GM13976 (cell line): ENCODE results near the gene CRYAB.

Experiments
- DNase-seq: peaks from one replicate; pipeline ENCODE4 v3.0.0; 2012; ENCODE audit warnings: low spot score
- in situ Hi-C: fragments of 300-500 bp; cut with MboI; formaldehyde crosslinking; loops from one replicate; pipeline ENCODE4 v1.12.0; 2022; ENCODE audit warnings: low sequenced_read_pairs, mixed read lengths, inconsistent platforms; ENCODE audit not compliant: unreplicated experiment
- TF ChIP-seq, protein P1 (sequence below): IDR thresholded peaks from 2 replicates; pipeline ENCODE4 v1.5.1; 2012; ENCODE audit warnings: borderline replicate concordance, mild to moderate bottlenecking; ENCODE audit not compliant: insufficient read depth; ENCODE audit errors: extremely low read depth, missing control alignments, control extremely low read depth

The CRYAB gene, protein sequence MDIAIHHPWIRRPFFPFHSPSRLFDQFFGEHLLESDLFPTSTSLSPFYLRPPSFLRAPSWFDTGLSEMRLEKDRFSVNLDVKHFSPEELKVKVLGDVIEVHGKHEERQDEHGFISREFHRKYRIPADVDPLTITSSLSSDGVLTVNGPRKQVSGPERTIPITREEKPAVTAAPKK

DNA sequence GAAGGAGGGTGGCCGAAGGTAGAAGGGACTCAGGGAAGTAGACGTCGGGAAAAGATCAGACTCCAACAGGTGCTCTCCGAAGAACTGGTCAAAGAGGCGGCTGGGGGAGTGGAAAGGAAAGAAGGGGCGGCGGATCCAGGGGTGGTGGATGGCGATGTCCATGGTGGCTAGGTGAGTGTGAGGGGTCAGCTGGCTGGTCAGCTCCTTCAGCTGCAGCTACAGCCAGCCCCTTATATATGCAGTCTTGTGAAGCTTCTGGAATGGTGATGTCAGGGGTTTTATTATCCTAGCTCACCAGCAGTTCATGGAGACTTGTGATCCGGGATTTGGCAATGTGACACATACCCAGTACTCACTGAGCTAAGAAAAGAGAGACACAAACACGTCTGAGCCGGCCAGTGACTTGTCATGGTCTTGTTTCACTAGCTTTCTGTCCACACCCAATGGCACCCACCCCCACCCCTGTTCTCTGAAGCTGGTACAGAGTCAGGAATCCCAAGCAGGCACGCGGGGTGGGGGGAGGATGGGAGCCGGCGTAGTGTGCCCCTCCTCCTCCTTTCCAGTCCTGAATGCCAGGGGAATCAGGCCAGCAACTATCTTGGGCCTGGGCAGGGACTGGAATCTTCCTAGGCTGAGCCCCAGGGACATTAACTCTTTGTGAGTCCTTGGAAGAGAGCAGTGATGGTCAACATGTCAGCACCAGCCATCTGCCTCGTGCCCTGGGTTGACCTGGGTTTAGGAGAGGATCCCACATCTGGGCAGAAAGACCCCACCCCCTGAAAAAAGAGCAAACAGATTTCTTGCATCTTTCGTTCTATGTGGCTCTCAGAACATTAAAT, at the start of gene CRYAB:
TSS of gene CRYAB (minus strand) at position 208 of the 839 bp plus-strand sequence. CDS start at position 162, 46 bp downstream.
- in situ Hi-C loops = no loop called here
- TF ChIP-seq, protein P1, sequence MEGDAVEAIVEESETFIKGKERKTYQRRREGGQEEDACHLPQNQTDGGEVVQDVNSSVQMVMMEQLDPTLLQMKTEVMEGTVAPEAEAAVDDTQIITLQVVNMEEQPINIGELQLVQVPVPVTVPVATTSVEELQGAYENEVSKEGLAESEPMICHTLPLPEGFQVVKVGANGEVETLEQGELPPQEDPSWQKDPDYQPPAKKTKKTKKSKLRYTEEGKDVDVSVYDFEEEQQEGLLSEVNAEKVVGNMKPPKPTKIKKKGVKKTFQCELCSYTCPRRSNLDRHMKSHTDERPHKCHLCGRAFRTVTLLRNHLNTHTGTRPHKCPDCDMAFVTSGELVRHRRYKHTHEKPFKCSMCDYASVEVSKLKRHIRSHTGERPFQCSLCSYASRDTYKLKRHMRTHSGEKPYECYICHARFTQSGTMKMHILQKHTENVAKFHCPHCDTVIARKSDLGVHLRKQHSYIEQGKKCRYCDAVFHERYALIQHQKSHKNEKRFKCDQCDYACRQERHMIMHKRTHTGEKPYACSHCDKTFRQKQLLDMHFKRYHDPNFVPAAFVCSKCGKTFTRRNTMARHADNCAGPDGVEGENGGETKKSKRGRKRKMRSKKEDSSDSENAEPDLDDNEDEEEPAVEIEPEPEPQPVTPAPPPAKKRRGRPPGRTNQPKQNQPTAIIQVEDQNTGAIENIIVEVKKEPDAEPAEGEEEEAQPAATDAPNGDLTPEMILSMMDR = no peak
- no peak for DNase-seq

DNA sequence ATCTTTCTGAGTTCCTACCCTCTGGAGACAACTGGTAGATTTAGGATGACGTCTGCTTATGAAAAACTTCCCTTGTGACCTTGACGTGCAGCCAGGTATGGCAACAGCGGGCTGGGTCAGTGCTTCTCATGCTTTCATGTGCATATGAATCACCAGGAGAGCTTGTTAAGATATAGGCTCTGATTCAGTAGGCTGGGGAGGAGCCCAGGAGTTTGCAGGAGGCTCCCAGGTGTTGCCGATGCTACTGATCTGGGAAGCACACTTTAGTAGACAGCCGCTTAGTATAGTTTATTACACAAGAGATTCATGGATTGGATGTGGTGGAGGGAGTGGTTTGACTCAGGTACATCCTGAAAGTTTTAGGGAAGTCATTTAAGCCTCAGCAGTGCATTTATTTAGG, 49.3 kb upstream of the CRYAB start:
- TF ChIP-seq, protein P1 = no peak
- in situ Hi-C loops = no loop called here
- no peak for DNase-seq

DNA sequence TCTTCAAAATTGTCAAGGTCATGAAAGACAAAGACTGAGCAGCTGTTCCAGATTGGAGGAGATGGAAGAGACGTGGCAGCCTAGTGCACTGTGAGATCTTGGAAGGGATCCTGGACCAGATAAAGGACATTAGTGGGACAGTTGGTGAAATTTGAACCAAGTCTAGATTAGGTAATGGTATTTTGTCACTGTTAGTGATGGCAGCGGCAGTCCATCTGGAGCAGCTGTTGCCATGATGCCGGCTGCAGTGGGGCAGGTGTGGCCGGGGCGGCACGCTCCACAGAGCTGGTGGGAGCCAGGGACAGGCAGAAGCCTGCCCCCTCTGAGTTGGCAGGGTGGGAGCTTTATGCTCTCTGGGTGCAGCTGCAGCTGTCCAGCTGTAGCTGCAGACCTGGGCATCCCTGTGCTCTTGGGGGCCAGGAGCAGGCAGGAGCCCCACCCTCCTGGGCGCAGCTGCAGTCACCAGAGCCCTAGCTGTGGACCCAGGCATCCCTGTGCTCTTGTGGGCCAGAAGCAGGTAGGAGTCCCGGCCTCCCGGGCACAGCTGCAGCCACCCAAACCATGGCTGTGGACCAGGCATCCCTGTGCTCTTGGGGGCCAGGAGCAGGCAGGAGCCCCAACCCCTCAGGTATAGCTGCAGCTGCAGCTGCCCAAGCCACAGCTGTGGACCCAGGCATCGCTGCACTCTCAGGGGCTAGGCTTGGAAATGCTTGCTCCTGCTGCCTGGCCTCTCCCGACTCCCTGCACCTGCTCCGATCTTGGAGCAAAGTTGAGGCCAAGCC, 46.3 kb upstream of the CRYAB start:
- in situ Hi-C loops = no loop called here
- DNase-seq = no peak
- TF ChIP-seq, protein P1 = no peak

DNA sequence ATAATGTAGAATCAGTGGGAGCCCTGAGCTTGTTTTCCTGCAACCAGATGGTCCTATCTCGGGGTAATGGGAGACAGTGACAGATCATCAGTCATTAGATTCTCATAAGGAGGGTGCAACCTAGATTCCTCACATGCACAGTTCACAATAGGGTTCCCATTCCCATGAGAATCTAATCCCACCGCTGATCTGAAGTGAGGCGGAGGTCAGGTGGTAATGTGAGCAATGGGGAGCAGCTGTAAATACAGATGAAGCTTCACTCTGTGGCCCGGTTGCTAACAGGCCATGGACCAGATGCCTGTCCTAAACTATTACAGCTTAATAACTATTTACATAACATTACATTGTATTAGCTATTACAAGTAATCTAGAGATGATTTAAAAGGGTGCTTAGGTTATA, 42.6 kb upstream of the CRYAB start:
- no peak for DNase-seq
- TF ChIP-seq, protein P1 = no peak
- in situ Hi-C loops = no loop called here

DNA sequence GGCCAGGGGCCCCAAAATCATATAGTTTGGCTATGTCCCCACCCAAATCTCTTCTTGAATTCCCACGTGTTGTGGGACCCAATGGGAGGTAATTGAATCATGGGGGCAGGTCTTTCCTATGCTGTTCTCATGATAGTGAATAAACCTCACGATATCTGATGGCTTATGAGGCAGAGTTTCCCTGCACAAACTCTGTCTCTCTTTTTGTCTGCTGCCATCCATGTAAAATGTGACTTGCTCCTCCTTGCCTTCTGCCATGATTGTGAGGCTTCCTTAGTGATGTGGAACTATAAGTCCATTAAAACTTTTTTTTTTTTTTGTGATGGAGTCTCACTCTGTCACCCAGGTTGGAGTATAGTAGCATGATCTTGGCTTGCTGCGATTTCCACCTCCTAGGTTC, 40.0 kb upstream of the CRYAB start:
- in situ Hi-C loops = no loop called here
- TF ChIP-seq, protein P1 = no peak
- DNase-seq = no peak

DNA sequence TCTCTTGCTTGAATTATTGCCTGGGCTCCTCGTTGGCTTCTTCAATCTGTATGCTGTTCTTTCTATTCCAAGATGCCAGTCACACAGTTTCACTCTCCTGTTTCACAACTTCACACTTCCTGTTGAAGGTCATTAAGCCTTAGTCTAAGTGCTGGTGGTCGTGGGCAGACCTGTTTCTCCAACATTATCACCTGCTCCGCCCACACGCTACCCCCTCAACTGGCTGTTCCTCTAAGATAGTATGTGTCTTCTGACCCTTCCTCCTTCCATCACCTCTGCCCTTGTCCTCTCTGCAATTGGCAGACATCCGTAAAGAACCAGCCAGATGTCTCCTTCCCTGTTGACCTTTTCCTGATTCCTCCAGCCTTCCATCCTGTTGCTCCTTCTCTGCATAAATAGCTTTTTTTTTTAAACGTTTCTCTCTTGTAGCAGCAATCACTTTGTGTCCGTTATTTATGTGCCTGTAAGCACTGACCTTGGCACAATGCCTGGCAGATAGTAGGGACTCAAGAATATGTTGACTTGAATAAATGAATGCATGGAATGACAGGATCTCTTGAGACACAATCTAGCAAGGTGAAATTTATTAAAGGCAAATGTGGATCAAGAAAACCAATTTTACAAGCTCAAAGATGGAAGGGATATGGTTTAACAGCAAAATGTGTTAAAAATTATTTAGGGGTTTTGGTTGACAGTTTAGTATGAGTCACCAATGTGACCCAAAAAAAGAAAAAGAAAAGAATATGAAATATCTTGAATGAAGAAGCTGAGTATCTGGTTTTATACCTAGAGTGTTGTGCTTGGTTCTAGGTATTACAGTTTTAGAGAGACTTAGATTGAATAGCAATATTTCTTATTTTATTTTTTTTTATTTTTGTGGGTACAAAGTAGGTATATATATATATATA, 38.2 kb upstream of the CRYAB start:
- TF ChIP-seq, protein P1 = no peak
- DNase-seq = no peak

More for the DNA sequence above, 38.2 kb upstream of the CRYAB start:
- in situ Hi-C loops = no loop called here
